Suprapubic skin (tissue), 4 donors: ENCODE measurements around the gene ZBTB46.

Experiments
- EP300 ChIP-seq: sonication (generic); formaldehyde crosslinking; IDR thresholded peaks from one replicate; pipeline ENCODE4 v1.6.1; 2017; ENCODE audit warnings: antibody characterized with exemption
- POLR2AphosphoS5 ChIP-seq, 3 donors: sonication (generic); formaldehyde crosslinking; IDR thresholded peaks; one replicate each; pipeline ENCODE4 v1.6.1; 2017; ENCODE audit warnings: antibody characterized with exemption in 3 of 3
- TF ChIP-seq, protein P1 (sequence below), 2 donors: fragments of 200-600 bp in 1 of 2; fragments of 450-650 bp in 1 of 2; sonication (generic) in 1 of 2; IDR thresholded peaks; one replicate each; pipeline ENCODE4 v1.5.1; 2016 to 2019; ENCODE audit warnings: antibody characterized with exemption in 2 of 2, mild to moderate bottlenecking in 1 of 2, moderate library complexity in 1 of 2

- TF ChIP-seq POLR2AphosphoS5 (IDR thresholded peaks at IDR 0.05) (no peak), EP300 (no peak)
- TF ChIP-seq, protein P1, sequence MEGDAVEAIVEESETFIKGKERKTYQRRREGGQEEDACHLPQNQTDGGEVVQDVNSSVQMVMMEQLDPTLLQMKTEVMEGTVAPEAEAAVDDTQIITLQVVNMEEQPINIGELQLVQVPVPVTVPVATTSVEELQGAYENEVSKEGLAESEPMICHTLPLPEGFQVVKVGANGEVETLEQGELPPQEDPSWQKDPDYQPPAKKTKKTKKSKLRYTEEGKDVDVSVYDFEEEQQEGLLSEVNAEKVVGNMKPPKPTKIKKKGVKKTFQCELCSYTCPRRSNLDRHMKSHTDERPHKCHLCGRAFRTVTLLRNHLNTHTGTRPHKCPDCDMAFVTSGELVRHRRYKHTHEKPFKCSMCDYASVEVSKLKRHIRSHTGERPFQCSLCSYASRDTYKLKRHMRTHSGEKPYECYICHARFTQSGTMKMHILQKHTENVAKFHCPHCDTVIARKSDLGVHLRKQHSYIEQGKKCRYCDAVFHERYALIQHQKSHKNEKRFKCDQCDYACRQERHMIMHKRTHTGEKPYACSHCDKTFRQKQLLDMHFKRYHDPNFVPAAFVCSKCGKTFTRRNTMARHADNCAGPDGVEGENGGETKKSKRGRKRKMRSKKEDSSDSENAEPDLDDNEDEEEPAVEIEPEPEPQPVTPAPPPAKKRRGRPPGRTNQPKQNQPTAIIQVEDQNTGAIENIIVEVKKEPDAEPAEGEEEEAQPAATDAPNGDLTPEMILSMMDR (IDR thresholded peaks at IDR 0.05) = no peak
Measured at GRCh38 chr20:63861365-63861934, 30.4 kb upstream of the ZBTB46 start, which contains the start of gene ABHD16B.
